A204.1 (cell line): ENCODE measurements around the gene FGF12.
"Not testable (repeated sequence)": the region's sequence is repeated elsewhere in the genome, so short reads cannot be mapped to it uniquely, and the experiment has no call there.

Experiments used
- FAIRE-seq: peaks from 2 replicates; lab custom pipeline; 2012; peaks lifted over from hg19 to GRCh38; lab: Jason Lieb, UNC

FGF12 gene

DNA sequence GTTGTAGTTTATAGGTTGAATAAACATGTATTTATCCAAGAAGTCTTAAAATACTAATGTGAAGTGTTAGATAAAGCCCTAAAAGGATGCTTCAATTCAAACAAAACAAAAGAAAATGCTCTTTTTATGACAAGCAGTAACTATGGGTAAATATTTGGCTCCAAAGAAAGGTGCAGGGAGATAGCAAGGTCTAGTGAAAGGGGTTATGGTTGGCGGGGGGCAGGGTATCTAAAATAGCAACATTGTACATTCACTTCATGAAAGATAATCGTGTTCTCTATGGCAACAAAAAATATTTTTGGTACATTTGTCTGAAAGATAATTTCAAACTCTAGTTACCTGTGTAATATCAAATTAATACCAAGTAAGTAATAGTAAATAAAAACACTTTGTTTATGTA is 149.5 kb downstream of the FGF12 start:
- no peak for FAIRE-seq

DNA sequence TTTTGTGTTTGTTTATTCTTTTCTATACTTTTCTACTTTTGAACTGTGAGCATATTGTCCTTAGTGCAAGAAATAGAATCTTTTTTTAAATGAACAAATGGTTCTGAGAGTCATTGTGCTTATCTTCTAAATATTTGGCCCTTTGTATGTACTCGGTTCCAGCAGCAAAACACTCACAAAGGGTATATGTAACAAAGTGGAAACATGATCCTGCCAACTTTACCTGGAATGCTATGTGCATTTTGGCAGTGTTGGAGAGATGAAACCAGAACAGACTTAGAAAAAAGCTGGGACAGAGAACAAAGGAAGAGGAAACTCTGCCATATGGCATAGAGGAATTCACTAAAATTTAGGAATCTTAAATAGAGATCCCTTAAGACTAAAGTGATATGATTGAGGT is 150.1 kb downstream of the FGF12 start:
- FAIRE-seq, result no peak

DNA sequence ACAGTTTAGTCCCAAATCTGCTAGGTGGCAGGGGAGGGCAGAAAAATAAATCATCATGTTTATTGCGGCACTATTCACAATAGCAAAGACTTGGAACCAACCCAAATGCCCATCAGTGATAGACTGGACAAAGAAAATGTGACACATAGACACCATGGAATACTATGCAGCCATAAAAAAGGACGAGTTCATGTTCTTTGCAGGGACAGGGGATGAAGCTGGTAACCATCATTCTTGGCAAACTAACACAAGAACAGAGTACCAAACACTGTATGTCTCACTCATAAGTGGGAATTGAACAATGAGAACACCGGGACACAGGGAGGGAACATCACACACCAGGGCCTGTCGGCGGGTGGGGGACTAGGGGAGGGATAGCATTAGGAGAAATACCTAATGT is 150.6 kb downstream of the FGF12 start:
- not testable (repeated sequence) for FAIRE-seq

DNA sequence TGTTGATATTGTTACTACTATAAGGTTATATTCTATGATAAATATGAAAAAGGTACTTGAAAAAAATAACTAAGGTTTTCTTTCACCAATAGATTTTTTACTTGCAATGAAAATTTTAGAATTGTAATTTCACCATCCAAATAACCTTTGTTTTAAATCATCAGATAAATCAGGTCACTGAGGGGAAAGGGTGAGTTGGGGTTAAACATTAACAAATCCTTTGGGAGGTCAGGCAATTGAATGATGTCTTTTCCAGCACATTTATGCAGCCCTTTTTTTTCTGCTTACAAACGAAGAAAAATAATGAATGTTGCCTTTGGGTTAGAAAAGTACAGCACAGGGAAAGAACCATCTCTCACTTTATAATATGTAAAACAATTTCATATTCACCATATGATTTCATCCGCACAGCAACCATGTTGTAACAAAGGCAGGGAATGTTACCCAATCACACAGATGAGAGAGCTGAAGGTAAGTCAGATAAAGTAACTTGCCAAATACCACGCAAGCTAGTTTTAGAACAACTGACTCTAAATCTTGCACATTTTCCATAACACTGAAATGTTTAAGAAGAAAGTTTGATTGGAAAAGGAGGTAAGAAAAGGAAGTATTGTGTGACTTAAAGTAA is 151.3 kb downstream of the FGF12 start:
- no peak for FAIRE-seq

DNA sequence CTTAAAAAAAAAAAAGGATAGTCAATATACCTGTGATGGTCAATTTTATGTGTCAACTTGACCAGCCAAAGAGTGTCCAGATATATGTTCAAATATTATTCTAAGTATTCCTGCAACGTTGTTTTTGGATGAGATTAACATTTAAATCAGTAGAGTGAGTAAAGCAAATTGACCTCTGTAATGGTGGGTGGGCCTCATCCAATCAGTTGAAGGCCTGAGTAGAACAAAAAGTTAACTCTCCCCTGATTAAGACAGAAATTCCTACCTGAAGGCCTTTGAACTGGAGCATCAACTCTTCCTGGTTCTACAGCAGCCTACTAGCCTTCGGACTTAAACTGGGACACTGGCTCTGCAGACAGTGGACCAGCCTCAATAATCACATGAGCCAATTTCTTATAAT is 154.1 kb downstream of the FGF12 start:
- no peak for FAIRE-seq

DNA sequence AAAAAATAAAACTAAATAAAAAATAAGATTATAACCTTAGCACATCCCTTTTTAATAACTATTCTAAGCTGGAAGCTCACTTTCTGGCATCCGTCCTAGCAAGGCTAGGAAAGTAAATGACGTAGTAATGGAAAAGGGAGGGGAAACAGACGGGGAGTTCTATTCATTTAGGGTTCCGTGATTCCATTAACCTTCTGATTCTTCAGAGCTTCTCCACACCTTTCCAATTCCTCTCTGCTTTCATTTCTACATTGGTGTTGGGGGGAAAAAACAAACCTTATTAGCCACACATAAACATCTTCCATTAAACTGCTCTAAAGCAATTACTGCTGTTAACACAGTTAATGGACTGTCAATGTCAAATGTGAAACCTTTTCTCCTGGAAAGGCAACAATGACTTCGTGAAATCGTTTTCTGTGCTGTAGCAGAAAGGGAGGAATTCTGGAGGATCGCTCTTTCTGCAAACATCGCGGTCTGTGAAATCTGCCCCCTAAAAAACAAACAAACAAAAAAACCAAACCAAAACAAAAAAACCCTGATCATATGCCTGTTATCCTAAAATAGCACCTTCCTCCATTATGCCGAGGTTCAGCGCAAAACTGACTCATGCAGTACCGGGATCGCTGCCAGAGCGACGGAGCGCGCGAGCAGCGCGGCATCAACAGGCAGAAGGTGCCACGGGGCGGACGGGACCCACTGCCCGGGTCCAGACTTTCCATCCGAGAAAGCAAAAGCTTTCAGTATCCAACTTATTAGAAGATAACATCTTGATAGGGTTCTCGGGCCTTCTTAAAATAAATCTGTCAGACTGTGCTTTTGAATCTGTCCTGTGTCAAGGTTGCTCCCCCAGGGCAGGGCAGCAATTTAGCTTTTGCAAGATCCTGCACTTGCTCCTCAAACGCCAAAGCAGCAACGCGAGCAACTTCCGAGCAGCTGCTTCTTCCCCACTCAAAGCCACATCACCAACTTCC is 156.2 kb downstream of the FGF12 start:
- FAIRE-seq, result no peak

DNA sequence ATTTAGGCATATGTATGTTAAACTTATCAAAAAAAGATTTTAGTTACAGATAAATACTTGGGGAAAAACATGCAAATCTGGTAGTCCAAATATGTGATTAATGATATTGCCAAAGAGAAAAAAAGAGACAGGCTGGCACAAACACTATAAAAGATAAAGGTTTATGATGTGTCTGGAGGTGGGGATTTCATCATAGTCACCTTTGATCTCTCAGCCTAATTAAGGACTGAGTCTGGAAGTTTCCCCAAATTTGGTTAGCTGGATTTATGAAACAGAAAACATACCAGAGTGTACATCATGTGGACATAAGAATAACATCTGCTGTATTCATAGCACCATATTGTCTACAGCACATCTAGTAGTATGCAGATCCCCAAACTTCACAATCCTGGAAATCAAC is 157.0 kb downstream of the FGF12 start:
- FAIRE-seq, result no peak

DNA sequence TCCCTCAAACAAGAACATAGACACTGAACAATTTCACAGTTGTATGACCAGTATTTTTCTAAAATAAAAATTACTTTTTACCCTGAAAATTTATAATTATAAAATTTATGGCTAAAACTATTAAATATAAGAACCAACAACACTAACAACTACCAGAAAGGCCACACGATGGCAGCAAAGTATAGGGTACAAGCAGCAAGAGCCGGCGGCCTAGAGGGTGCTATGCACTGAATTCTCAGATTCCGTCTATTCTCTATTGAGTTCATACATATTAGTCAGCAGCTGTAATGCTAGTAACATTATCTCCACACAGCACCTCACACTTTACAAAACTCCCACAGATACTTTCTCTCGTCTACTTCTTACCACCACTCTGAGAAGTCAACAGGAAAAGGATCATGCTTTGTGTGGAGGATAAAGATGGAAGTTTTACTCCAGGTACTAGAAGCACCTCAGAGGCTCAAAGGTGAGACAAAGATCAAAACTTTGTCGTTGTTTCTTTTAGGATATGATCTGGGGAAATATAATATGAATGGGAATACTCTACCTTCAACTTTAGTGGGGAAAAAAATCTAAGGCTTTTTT is 160.5 kb downstream of the FGF12 start:
- FAIRE-seq, result peak; percentile 94

DNA sequence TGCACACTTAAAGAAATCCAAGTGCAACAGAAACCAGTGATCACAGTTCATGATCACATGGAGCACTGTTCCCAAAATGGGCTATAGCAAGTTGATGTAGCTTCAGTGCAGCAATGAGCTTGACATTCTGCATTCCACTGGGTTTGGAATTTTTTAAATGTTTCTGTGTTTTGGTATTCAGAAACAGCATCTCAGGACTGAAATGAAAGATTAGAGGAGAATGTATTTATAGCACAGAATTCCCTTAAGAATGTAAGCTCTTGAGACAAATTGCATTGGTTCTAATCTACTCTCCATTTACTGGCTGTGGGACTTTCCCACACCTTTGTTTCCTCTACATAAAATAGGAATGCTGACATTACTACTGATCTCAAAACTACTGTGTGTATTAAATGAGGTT is 162.7 kb downstream of the FGF12 start:
- FAIRE-seq, result no peak

DNA sequence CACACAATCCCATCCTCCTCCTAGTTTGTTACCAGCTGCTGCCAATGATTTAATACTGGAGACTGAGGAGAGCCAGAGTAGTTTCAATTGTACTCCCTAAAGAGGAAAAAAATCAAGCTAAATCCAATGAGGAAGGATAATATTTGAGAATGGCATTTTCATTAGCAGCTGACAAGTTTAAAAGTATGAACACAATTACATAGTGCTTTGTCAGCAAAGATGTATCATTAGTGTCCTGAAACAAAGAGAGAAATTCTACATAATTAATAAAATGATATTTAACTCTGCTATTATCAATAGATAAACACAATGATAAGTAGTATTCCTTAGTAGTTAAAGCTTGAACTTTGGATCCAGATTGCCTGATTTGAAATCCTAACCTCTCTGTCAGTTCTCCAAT is 163.9 kb downstream of the FGF12 start:
- FAIRE-seq, result no peak

DNA sequence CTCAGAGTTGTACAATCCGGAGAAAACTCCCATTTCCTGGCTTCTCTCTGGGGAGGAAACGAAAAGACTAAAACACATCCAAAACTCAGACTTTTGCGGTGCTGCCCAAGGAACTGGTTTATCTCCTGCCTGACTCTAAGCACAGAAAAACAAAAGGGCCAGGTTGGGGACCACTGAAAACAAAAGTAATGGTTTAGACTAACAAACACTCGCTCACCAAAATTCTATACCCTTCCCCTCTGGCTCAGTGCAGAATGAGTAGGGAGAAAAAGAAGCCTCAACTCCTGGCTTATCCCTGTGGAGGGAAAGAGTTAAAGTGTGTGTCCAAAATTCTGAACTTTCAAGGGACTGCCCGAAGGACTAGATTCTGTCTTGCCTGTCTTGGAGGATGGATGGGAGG is 173.6 kb downstream of the FGF12 start:
- no peak for FAIRE-seq

DNA sequence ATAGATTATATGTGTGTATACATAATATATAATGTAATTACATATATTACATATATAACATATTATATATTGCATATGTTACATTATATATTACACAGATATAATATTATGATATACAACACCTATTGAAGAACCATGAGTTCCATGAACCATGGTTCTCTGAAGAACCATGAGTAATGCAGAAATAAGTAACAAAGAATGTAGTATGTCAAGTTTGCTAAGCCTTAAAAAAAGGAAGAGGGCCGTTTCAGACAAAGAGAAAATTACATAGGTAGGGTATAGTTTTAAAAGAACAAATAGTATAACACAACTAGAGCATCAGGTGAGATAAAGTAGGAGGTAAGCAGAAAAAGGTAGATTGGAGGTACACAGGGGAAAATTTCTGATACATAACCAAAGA is 177.0 kb downstream of the FGF12 start:
- peak; percentile 25 for FAIRE-seq

DNA sequence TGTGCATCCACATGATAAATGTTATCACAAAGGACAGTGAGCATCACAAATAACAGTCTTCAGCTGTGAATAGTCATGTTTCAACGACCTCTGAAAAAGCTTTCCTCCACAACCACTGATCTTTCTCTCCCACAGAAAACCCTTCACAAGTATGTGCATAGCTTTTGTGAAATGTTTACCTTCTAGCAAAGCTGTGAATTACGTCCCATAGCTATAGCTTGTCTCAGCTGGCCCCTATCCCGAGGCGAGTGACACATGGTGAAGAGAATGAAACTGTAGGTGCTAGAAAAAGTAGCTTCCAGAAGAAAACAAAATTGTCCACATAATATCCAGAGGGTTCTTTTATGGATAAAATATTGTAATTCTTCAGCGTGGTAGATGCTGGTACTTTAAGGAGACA is 182.0 kb downstream of the FGF12 start:
- FAIRE-seq, result no peak

DNA sequence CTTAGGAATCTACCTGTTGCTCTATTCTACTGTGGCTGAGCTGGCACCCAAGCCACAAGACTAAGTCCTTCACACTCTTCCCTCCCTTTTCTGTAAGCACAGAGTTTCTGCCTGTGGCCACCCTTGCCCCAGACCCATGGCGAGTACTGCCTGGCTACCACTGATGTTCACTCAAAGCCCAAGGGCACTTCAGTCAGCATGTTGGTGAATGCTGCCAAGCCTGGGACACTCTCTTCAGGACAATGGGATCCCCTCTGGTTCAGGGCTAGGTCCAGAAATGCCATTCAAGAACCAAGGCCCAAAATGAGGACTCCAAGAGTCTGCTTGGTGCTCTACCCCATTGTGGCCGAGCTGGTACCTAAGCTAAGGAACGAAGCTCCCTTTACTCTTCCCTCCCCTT is 184.2 kb downstream of the FGF12 start:
- FAIRE-seq, result no peak

DNA sequence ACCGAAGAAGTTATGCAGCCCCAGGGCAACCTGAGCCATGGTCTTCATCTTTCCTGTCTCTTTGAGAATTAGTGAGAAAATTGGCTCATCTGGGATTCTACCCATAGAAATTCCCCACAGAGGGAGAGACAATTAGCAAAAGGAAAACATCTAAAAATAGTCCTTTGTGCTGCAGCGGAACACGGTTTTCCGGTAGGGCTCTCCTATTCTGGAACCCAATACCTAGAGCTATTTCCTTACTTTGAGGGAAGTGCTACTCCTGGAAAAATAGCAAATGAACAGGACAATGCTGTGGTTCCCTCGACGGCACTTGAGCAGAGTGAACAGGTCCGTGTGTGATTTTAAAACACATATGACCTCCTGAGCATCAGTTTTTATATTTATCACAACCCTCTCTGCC is 210.5 kb downstream of the FGF12 start:
- FAIRE-seq, result no peak

DNA sequence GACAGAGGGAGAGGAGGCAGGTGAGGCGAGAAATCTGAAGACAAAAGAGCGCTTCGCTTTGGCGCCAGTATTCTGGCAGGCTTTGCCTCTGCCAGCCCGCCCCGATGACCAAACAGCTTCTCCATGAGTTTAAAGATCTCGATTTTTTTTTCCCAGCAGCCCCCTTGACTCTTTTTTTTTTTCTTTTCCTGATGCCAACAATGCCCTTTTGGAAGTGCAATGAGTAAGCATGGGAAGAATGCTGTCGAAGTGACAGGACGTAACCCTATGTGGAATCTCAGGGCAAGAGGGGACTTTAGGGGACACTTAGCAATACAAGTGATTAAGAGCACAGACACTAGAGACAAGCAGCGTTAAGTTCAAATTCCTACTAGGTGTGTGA is 211.7 kb downstream of the FGF12 start:
- no peak for FAIRE-seq

DNA sequence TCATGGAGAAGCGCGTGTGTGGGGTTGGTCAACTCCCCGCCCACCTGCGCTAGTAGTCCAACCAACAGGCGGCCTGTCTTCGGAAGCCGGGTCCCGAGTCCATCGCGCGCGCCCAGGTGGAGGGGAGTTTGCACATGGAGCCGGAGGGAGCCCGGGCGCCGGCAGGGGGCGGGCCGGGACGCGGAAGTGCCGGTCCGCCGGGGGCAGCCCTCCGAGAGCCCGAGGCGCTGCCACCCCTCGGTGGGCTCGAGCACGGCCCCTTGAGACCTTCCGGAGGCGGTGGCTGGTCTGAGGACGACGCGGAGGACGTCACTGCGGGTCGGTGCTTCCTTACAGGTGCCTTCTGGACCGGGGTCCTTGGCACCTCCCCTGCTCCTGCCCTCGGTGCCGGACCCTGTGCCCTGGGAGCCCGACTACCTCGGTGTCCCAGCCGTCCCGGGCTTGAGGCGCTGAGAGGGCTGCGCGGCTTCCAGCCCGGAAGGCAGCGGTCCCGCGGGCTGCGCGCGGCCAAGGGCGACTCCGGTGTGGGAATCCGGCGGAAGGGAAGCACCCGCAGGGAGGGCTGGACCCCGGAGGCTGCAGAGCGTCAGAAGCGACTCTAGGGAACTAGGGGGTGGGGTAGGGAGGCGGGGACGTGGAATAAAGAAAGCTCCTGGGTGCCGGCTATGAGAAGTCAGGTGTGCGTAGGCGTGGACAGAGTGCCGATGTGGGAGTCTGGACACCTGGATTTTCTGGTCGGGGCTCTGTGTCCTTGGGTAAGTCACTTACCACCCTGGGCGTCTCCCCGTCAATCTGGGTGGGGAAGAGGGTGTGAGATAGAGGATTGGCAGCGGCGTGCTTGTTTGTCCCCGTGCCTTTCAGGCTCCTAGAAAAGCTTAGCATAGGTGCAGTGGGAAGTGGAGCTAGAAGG is 212.3 kb downstream of the FGF12 start:
- FAIRE-seq, result no peak

DNA sequence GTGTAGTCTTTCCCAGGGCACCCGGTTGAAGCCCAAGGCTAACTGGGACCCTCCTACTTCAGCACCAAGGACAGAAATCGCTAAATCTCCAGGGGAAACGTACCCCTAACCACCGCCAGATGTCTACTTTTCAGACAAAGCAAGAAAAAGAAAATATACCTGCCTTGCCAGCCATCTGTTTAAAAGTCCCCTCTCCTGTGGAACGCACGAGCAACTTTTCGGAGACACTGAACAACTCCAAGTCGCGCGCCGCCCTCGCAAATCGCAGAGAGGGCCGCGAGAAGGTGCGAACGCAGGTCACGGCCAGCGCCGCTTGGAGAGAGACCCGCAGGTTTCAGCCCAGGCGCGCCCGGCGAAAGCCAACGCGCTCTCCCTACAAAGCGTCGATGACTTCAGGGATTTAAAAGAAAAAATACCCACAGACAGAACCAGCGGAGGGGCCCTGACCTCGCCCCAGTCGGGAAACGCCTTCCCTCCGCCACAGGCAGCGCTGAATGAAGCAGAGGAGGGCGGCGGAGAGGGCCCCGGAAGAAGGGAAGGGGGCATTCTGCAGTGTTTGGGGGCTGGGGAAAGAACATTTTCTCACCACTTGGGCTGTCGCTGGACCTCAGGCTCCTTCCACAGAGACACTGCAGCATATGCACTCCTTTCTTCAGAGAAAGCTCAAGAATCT is 213.1 kb downstream of the FGF12 start:
- no peak for FAIRE-seq

DNA sequence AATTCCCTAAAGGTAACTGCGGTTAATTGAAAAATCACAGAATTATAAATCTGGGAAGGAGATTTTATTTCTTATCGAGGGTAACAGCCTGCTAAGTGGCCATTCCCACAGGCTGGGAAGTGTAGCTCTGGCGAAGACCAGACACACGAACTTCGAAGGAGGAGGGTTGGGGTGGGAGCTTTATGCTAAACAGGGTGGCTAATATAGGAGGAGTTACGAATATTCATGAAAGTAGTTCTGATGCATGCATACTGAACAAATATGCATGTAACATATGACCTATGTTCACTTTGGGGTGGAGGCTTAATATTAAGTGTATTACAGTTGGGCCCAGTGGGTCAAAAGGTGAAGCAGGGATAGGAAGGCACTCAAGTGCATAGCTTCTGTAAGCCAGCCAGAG is 221.6 kb downstream of the FGF12 start:
- no peak for FAIRE-seq

DNA sequence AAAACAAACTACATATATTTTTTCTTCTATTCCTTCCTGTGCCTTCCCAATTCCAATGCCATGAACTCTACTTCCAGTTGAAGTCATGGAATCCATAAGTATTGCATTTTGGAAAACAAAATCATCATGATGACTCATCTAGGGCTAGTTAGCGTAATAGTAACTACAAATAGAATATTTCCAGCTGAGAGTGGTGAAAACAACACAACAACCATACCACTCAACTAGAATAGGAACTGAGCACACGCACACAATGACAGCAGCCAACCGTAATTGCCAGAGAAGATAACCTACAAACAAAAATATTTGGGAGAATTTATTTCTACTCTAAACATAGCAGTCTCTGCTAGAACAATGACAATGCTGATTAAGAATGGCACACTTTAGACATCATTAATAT is 225.9 kb downstream of the FGF12 start:
- FAIRE-seq, result no peak

DNA sequence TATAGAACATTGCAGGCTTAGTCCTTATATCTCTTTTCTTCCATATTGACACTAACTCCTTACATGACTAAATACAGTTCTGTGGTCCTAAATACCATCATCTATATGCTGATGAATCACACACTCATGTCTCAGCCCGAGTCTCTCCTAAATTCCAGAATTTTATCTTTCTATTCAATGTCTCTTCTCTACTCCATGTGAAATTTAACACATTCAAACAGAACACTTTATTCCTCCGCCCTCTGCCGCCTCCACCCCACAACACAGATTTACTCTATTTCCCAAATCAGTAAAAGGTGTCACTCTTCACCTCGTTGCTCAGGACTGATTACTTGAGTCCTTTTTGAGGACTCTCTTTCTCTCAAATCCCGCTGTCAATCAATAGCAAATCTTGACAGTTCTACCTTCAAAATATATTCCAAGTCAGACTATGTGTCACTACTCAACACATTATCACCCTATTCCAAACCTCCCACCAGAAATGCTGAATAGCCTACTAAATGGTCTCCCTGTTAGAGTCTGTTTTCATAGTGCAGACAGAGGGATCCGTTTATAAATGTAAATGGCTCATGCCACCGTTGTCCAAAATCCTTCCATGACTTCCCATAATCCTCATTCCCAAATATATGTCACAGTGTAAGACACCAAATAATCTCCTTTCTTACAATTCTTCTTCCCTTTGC is 230.3 kb downstream of the FGF12 start:
- no peak for FAIRE-seq
